ENCODE results near the gene NAALADL2.

- TF ChIP-seq POLR2A (IDR thresholded peaks at IDR 0.05; ENCODE audit: low read length): no peak
- TF ChIP-seq GATA1 (IDR thresholded peaks at IDR 0.05; ENCODE audit: low read depth, low read length): no peak
Observed at GRCh38 chr3:175307642-175308041, 448.5 kb downstream of the NAALADL2 start.

Measured in erythroblast (primary cell).